Mesenchymal stem cell (in vitro differentiated cells and primary cell): ENCODE results near the gene ZNF460.

ENCODE experiments used
- DNase-seq: peaks from one replicate; pipeline ENCODE4 v3.0.0-alpha.2; 2013
- H2AFZ ChIP-seq: one replicate; pipeline ENCODE4 v1.6.1; 2013; ENCODE audit warnings: low read depth, mild to moderate bottlenecking, control low read depth, inconsistent platforms, low read length, moderate library complexity
- H2AK5ac ChIP-seq: 2 replicates; pipeline ENCODE4 v1.6.1; 2013; ENCODE audit warnings: low read length, moderate library complexity, mild to moderate bottlenecking, inconsistent platforms; ENCODE audit not compliant: severe bottlenecking
- H2BK120ac ChIP-seq: one replicate; pipeline ENCODE4 v1.6.1; 2013; ENCODE audit warnings: low read depth, mild to moderate bottlenecking, inconsistent platforms, low read length, moderate library complexity
- H2BK12ac ChIP-seq, 2 experiments: one replicate each; pipeline ENCODE4 v1.6.1; 2013; ENCODE audit warnings: inconsistent platforms in 2 of 2, low read length in 2 of 2, mild to moderate bottlenecking in 2 of 2, moderate library complexity in 2 of 2, control low read depth in 1 of 2
- H2BK15ac ChIP-seq: one replicate; pipeline ENCODE4 v1.6.1; 2013; ENCODE audit warnings: mild to moderate bottlenecking, low read depth, inconsistent platforms; ENCODE audit not compliant: poor library complexity, severe bottlenecking
- H2BK5ac ChIP-seq: 2 replicates; pipeline ENCODE4 v1.6.1; 2013; ENCODE audit warnings: low read depth, mild to moderate bottlenecking, low read length, control low read depth, inconsistent platforms; ENCODE audit not compliant: poor library complexity, severe bottlenecking
- H3K14ac ChIP-seq, 2 experiments: one replicate each; pipeline ENCODE4 v1.6.1; 2013; ENCODE audit warnings: inconsistent platforms in 2 of 2, low read length in 2 of 2, control low read depth in 1 of 2, mild to moderate bottlenecking in 1 of 2, moderate library complexity in 1 of 2
- H3K18ac ChIP-seq, 2 experiments: one replicate each; pipeline ENCODE4 v1.6.1; 2013; ENCODE audit warnings: inconsistent platforms in 2 of 2, low read length in 2 of 2, control low read depth in 1 of 2, low read depth in 1 of 2, mild to moderate bottlenecking in 1 of 2
- H3K23ac ChIP-seq, 2 experiments: one replicate each; pipeline ENCODE4 v1.6.1; 2013; ENCODE audit warnings: inconsistent platforms in 2 of 2, low read length in 2 of 2, mild to moderate bottlenecking in 2 of 2, moderate library complexity in 2 of 2, control low read depth in 1 of 2
- H3K27ac ChIP-seq: 2 replicates; pipeline ENCODE4 v1.5.1; 2013; ENCODE audit warnings: mild to moderate bottlenecking, moderate library complexity, low read length, control low read depth, inconsistent platforms; ENCODE audit not compliant: poor library complexity, severe bottlenecking
- H3K27me3 ChIP-seq, 2 experiments: 2 replicates each; pipeline versions ENCODE4 v1.6.1 to v1.7.0; 2013; ENCODE audit warnings: low read length in 2 of 2, mild to moderate bottlenecking in 2 of 2, moderate library complexity in 2 of 2, control low read depth in 1 of 2, inconsistent platforms in 1 of 2; ENCODE audit not compliant: control insufficient read depth in 1 of 2, insufficient read depth in 1 of 2
- H3K36me3 ChIP-seq, 2 experiments: 2 replicates each; pipeline versions ENCODE4 v1.6.1 to v1.7.0; 2013; ENCODE audit warnings: low read length in 2 of 2, control low read depth in 1 of 2, inconsistent platforms in 1 of 2, low read depth in 1 of 2, mild to moderate bottlenecking in 1 of 2; ENCODE audit not compliant: insufficient read depth in 2 of 2, control insufficient read depth in 1 of 2
- H3K4ac ChIP-seq, 2 experiments: one replicate each; pipeline ENCODE4 v1.6.1; 2013; ENCODE audit warnings: inconsistent platforms in 2 of 2, low read length in 2 of 2, mild to moderate bottlenecking in 2 of 2, moderate library complexity in 2 of 2, control low read depth in 1 of 2, low read depth in 1 of 2
- H3K4me1 ChIP-seq: 2 replicates; pipeline ENCODE4 v1.6.1; 2013; ENCODE audit warnings: low read depth, low read length, control low read depth; ENCODE audit not compliant: control insufficient read depth, insufficient read depth
- H3K4me2 ChIP-seq: 2 replicates; pipeline ENCODE4 v1.6.1; 2013; ENCODE audit warnings: low read length, mild to moderate bottlenecking, inconsistent platforms; ENCODE audit not compliant: poor library complexity, severe bottlenecking
- H3K4me3 ChIP-seq, 2 experiments: 2 replicates each; pipeline versions ENCODE4 v1.5.1 to v1.7.0; 2013; ENCODE audit warnings: low read length in 2 of 2, mild to moderate bottlenecking in 2 of 2, control low read depth in 1 of 2, low read depth in 1 of 2; ENCODE audit not compliant: insufficient read depth in 1 of 2
- H3K79me1 ChIP-seq: replicated peaks from 2 replicates; pipeline ENCODE4 v1.6.1; 2013; ENCODE audit warnings: mild to moderate bottlenecking, control low read depth, low read length, inconsistent platforms; ENCODE audit not compliant: poor library complexity, severe bottlenecking
- H3K9ac ChIP-seq: 2 replicates; pipeline ENCODE4 v1.7.0; 2013; ENCODE audit warnings: mild to moderate bottlenecking, low read length, moderate library complexity
- H3K9me3 ChIP-seq: 2 replicates; pipeline ENCODE4 v1.7.0; 2013; ENCODE audit warnings: mild to moderate bottlenecking, low read length; ENCODE audit not compliant: control insufficient read depth
- H4K8ac ChIP-seq: one replicate; pipeline ENCODE4 v1.6.1; 2013; ENCODE audit warnings: inconsistent platforms, mild to moderate bottlenecking, low read length, moderate library complexity
- H4K91ac ChIP-seq: one replicate; pipeline ENCODE4 v1.6.1; 2013; ENCODE audit warnings: mild to moderate bottlenecking, low read length, inconsistent platforms
- WGBS: methylation state at CpG from one replicate; pipeline ENCODE4 v1.1.7; 2013; ENCODE audit warnings: mixed read lengths; 5-methylcytosine and 5-hydroxymethylcytosine counted together

The ZNF460 gene

DNA sequence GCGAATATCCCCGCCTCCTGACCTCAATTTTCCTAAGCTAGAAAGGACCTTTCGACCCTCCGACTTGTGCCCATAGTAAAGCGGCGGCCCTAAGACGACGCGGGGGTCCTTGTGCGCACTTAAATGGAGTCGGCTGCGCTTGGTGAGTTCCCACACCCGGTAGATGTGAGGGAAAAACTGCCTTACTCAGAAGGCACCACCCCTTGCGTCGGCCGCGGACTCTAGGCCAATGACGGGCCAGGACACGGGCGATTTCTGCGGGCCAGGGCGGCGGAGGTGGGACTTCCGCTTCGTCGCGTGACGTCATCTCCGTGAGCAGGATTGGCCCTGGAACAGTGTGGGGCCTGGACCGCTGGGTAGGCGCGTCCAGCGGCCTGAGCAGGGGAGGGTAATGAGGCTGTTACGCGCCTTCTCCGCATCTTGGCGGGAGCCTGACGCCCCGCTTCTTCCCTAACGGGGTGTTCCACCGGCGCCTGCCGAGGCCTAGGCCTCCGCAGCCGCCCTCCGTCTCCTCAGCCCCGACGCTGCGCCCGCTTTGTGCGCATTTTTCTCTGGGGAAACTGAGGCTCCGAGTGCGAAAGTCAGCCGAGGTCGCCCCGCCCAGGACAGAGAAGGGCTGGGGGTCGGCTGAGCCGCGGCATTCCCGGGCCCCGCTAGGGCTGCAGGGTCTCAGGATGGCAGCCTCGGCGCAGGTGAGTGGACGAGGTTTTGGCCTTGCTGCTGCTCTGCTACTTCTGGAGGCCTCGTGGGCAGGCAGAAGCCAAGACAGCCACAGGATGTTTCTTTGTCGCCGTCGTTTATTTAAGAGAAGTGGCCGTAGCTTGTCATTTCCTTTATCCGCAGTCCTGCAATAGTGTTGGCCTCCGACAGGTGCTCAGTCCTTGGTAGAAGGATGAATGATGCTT is 40.1 kb downstream of the ZNF460 start, which contains the start of gene ZNF543:
Gene ZNF543, plus strand, starts transcription at position 293 of the 905 bp plus-strand sequence. Its CDS starts 382 bp downstream, at position 675.
- peak within 1 kb of the TSS; percentile 80 for H3K4me2 ChIP-seq
- H3K14ac ChIP-seq, result peak within 1 kb of the TSS in 1 of 2 experiments; percentile 94
- H2BK12ac ChIP-seq, result no peak within 1 kb of the TSS
- peaks cover 14 to 22% of the 10 kb centered on the region in 2 experiments for H3K36me3 ChIP-seq
- no peak within 1 kb of the TSS for H2BK120ac ChIP-seq
- peak; percentile 97 for DNase-seq
- H3K27me3 ChIP-seq, result peaks cover 0 to 7% of the 10 kb centered on the region in 2 experiments
- peak within 1 kb of the TSS; percentile 3 for H2BK5ac ChIP-seq
- peak within 1 kb of the TSS; percentile 21 for H2AK5ac ChIP-seq
- 1% methylated on average over 71 of the region's 71 CpGs for WGBS
- H2AFZ ChIP-seq, result peak within 1 kb of the TSS; percentile 94
- peak within 1 kb of the TSS; percentile 76 for H3K27ac ChIP-seq
- H3K23ac ChIP-seq, result no peak within 1 kb of the TSS
- peak within 1 kb of the TSS; percentile 97 for H3K9ac ChIP-seq
- peak within 1 kb of the TSS; percentile 58 to 86 for H3K4ac ChIP-seq
- peak within 1 kb of the TSS; percentile 2 for H2BK15ac ChIP-seq
- H3K18ac ChIP-seq, result peak within 1 kb of the TSS; percentile 40 to 93
- peak within 1 kb of the TSS; percentile 80 to 100 for H3K4me3 ChIP-seq
- H3K9me3 ChIP-seq, result no peaks in the 10 kb centered on the region
- H3K79me1 ChIP-seq, result peaks cover 22% of the 10 kb centered on the region
- peak within 1 kb of the TSS; percentile 6 for H4K91ac ChIP-seq
- peak within 1 kb of the TSS; percentile 94 for H4K8ac ChIP-seq
- peaks cover 9% of the 10 kb centered on the region for H3K4me1 ChIP-seq

DNA sequence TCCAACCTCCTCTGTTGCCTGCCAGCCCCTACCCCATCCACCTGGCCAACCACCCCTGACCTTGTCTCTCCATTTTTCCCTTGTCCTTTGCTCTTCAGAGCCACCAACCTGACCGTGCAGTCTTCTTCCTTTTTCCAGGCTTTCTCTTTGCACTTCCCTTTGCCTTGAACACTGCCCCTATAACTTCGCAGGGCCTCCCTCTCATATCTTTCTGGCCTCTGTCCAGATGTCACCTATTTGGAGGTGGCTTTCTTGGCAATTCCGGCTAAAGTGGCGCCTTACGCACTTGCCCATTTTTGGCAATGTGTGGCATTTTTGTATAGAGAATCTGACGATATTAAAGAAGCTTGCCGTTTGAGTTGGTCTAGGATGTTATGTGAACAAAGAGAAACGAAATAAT is 40.8 kb downstream of the ZNF460 start:
- H3K23ac ChIP-seq, result no peak overlapping the region
- 61% methylated on average over 8 of the region's 8 CpGs for WGBS

DNA sequence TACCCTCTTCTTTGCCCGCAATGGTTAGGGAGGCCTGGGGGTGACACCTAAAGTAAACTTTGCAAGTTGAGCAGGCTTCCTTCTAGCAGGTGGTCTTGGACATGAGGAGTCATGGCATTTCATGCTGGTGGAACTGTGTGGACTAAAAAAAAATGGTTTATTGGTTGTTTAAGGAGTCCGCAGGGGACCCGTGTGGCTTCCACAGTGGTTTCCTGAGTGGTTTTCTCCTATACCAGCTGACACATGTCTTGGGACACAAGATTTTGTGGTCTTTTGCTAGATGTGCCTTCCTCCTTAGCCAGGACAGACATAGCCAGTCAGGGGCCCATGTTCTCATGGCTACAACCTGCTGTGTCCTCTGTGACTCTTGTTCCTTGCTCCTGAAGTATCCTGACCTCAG is 41.5 kb downstream of the ZNF460 start:
- Histone ChIP-seq H3K4ac (no peak overlapping the region), H3K23ac (no peak overlapping the region), H3K9me3 (no peaks in the 10 kb centered on the region), H3K79me1 (peaks cover 29% of the 10 kb centered on the region), H3K18ac (no peak overlapping the region), H3K27me3 (no peaks in the 10 kb centered on the region), H3K4me2 (peak overlapping the region; percentile 80), H3K27ac (no peak overlapping the region), H4K91ac (no peak overlapping the region), H2BK5ac (no peak overlapping the region), H3K36me3 (peaks cover 25 to 35% of the 10 kb centered on the region in 2 experiments), H3K4me1 (peaks cover 9% of the 10 kb centered on the region), H2AK5ac (no peak overlapping the region), H3K14ac (no peak overlapping the region), H3K4me3 (peak overlapping the region in 1 of 2 experiments; percentile 100), H3K9ac (peak overlapping the region; percentile 97), H2BK12ac (no peak overlapping the region), H4K8ac (no peak overlapping the region), H2BK15ac (no peak overlapping the region), H2AFZ (no peak overlapping the region), H2BK120ac (no peak overlapping the region)
- DNase-seq, result no peak
- WGBS, result 96% methylated on average over 3 of the region's 3 CpGs

More for the DNA sequence above, 40.8 kb downstream of the ZNF460 start:
- peak overlapping the region in 1 of 2 experiments; percentile 57 for H3K4ac ChIP-seq
- DNase-seq, result no peak
- H4K8ac ChIP-seq, result no peak overlapping the region
- H3K9me3 ChIP-seq, result no peaks in the 10 kb centered on the region
- peak overlapping the region; percentile 97 for H3K9ac ChIP-seq
- H2BK5ac ChIP-seq, result no peak overlapping the region
- H2BK120ac ChIP-seq, result no peak overlapping the region
- peaks cover 19 to 29% of the 10 kb centered on the region in 2 experiments for H3K36me3 ChIP-seq
- H3K4me3 ChIP-seq, result peak overlapping the region; percentile 80 to 100
- no peak overlapping the region for H3K18ac ChIP-seq
- H2BK15ac ChIP-seq, result no peak overlapping the region
- no peak overlapping the region for H3K14ac ChIP-seq
- no peak overlapping the region for H3K27ac ChIP-seq
- H2AFZ ChIP-seq, result no peak overlapping the region
- no peak overlapping the region for H2AK5ac ChIP-seq
- peaks cover 0 to 3% of the 10 kb centered on the region in 2 experiments for H3K27me3 ChIP-seq
- H3K79me1 ChIP-seq, result peaks cover 26% of the 10 kb centered on the region
- H3K4me1 ChIP-seq, result peaks cover 9% of the 10 kb centered on the region
- peak overlapping the region; percentile 80 for H3K4me2 ChIP-seq
- no peak overlapping the region for H4K91ac ChIP-seq
- H2BK12ac ChIP-seq, result no peak overlapping the region

DNA sequence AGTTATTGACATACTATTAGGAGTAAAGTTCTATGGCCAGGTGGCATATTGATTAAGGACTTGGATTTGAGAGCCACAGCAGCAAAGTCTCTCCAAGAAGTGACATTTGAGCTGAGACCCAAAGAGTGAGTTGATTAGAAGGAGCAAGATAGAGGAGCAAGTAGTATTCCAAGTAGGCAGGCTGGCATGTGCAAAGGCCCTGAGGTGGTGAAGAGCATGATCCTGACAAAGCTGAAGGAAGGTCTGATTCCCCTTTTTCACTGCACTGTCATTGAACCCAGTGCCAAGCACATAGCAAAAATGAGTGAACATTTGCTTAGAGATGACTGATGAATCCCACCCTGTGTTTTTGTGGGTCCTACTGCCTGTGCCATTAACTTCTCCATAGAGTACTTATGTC is 44.7 kb downstream of the ZNF460 start:
- Histone ChIP-seq H3K27me3 (no peaks in the 10 kb centered on the region), H2BK12ac (no peak overlapping the region), H4K8ac (no peak overlapping the region), H2AK5ac (no peak overlapping the region), H2AFZ (no peak overlapping the region), H3K4me2 (no peak overlapping the region), H3K4ac (no peak overlapping the region), H3K36me3 (peaks cover 48 to 64% of the 10 kb centered on the region in 2 experiments), H3K9ac (no peak overlapping the region), H3K27ac (no peak overlapping the region), H3K23ac (no peak overlapping the region), H2BK15ac (no peak overlapping the region), H3K79me1 (peaks cover 39% of the 10 kb centered on the region), H3K18ac (no peak overlapping the region), H3K14ac (no peak overlapping the region), H3K4me1 (peaks cover 9% of the 10 kb centered on the region), H4K91ac (no peak overlapping the region), H3K9me3 (peaks cover 18% of the 10 kb centered on the region), H2BK5ac (no peak overlapping the region), H3K4me3 (no peak overlapping the region), H2BK120ac (no peak overlapping the region)
- DNase-seq, result no peak
